Stimulated activated CD8-positive, alpha-beta memory T cell treated with anti-CD3 and anti-CD28 coated beads, Interleukin-2, amount 100 ng/mL, for 48 hours (primary cell): ENCODE data around the gene CIB4.

ENCODE experiments used
- DNase-seq, 2 donors: peaks; one replicate each; pipeline ENCODE4 v3.0.0-alpha.2; 2020; ENCODE audit warnings: low read depth in 2 of 2

Gene CIB4

DNA sequence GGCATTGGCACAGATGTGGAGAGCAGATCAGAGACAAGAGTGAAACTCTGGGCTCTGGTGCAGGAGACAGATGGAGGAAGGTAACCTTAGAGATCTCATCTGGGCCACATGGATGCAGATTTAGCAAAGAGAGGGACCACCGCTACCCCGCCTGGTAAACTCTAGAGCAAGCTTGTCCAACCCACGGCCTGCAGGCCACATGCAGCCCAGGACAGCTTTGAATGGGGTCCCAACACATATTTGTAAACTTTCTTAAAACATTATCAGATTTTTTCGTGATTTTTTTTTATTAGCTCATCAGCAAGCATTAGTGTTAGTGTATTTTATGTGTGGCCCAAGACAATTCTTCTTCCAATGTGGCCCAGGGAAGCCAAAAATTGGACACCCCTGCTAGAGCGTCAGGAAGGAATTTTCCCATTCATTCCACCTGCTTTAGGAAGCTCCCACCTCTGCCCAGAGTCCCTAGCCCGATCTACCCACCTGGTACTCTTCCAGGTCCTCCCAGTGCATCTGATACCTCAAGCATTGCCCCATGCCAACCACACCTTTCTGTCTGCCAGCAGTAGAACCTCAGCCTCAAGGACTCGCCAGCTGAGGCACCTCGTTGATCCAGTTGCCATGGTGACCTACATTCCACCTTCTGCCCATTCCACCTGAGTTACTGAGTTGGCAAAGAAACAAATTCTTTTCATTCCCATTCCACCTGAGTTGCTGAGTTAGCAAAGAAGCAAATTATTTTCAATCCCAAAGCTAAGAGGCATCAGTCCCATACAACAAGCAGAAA is at the start of gene CIB4:
CIB4 (minus strand) TSS at position 586 of the 784 bp plus-strand sequence; CDS start at position 534, 52 bp downstream.
- DNase-seq: no peak

- DNase-seq: no peak
These were observed 46.6 kb upstream of the CIB4 start for GRCh38 chr2:26687801-26688200.

DNA sequence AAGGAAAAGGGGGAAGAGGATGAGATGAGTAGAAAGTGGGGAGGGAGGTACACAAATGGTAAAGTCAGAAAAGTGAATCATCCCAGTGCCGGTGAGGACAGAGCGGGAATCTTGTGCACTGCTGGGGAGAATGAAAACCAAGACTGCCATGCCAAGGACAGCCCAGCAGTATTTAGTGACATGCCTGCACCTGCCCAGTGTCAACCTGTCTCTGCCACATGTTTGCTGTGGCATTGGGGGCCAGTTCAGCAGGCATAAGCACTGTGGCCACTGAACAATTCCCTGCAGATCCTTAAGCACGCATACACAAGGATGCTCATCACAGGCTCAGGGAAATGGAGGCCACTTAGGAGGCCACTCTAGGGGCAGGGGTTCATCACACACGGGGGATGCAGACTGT is 46.2 kb upstream of the CIB4 start:
- DNase-seq: no peak

DNA sequence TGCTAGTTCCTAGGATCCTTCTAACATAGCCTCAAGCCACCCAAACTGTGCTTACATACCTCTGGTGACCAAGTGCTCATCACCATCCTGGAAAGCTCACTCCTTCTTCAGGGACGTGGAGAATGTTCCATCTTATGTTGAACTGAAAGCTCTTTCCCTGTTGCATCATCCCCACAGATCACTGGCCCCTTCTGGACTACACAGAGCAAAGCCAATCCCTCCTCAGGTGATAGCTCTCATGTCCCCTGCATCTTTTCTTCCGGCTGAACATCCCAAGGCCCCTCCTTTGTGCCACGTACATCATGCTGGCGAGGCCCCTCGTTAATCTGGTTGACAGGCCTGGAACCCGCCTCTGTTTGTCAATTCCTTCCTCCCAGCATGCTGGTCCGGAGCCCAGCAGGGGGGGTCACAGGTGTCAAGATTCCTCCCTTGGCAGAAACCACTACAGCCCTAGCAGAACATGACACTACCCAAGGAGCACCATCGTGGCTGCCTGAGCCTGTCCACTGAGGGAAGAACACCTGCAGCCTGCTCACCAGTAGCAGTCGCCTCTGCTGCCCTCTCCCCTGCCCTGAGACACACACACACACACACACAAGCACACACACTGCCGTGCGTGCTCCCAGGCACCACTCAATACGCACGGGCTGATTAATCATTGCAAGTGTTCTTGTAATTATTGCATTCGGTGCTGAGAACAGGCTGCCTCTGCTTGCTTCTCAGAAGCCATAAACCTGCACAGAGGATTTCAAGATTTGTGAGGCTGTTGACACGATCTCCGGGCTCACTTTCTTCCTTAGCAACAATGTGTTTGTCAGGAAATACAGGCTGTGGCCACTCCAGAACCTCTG is 45.0 kb upstream of the CIB4 start:
- DNase-seq: no peak

GRCh38 chr2:26685341-26685740 is 44.2 kb upstream of the CIB4 start:
- no peak for DNase-seq

DNA sequence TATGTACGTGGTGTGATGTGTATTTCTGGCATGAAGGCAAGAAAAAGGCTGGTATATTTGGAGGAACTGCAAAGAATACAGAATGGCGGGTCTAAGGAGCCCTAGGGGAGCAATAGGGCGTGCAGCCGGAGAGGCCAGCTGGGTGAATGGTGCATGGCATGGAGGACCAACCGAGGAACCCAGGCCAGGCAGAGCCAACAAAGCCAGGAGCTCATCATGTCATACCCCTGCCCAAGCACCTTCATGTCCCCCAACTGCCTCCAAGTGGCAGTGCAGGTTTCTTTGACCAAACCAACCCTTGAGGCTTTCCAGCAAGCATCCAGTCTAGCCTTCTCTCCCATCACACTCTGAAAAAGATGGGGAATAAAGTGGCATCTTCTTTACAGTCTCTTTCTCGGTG is 42.4 kb upstream of the CIB4 start:
- DNase-seq: no peak

GRCh38 chr2:26682155-26682554 is 41.0 kb upstream of the CIB4 start:
- DNase-seq: no peak

- no peak for DNase-seq
These were observed 40.5 kb upstream of the CIB4 start for GRCh38 chr2:26681656-26682055.

GRCh38 chr2:26679867-26680266 is 38.7 kb upstream of the CIB4 start:
- no peak for DNase-seq

- no peak for DNase-seq
These were observed 36.9 kb upstream of the CIB4 start for GRCh38 chr2:26678035-26678434.

- no peak for DNase-seq
These were observed 34.6 kb upstream of the CIB4 start for GRCh38 chr2:26675651-26676255.

DNA sequence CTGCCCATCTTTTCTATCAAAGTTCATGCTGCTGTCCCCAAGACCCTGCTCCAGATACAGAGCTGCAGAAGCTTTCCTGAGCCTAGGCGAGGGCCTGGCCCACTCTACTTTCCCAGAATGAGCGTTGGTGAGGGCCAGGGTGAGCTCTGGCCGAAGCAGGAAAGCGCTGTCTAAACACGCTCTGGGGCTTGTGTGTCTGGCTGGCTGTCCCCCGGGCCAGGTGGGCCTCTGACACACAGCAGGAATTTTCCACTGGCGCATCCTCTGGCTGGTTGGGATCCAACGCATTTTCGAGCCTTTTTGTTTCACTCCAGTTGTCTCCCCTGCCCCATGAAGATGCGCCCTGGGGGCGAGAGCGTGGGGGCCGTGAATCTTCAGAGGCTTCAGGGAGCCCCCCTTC is 33.6 kb upstream of the CIB4 start:
- no peak for DNase-seq

DNA sequence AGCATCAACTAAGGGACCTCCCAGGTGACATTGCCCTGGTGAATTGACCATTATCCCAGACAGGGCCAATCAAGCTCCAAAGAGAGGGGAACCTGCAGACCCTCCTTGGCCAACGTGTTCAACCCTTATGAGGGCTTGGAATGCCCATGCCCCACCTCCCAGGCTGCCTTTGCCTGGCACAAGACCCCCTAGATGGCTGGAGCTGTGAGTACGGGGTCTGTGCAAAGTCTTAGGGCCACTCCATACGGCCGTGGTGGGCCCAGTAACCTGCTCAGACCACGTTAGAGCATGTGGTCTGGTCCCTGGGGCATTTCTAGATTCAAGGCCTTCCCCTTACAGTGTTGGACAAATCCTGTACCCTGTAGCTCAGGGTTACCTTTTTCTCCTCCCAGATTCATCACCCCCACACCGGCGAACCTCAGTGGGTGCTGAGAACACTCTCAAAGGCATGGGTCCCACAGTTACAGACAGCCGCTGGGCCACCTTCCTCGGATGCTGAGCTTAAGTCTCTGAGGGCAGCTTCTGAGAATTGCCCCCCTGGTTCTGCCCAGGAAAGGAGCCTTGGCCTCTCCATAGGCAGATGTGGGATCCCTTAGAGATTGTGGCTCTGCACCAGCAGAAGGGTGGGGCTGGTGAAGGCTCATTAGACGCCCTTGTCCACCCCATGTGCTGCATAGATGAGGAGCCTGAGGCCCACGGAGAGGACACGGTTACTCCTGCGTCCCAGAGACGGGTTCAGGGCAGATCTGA is 33.0 kb upstream of the CIB4 start:
- no peak for DNase-seq

GRCh38 chr2:26672818-26673393 is 31.7 kb upstream of the CIB4 start:
- no peak for DNase-seq

DNA sequence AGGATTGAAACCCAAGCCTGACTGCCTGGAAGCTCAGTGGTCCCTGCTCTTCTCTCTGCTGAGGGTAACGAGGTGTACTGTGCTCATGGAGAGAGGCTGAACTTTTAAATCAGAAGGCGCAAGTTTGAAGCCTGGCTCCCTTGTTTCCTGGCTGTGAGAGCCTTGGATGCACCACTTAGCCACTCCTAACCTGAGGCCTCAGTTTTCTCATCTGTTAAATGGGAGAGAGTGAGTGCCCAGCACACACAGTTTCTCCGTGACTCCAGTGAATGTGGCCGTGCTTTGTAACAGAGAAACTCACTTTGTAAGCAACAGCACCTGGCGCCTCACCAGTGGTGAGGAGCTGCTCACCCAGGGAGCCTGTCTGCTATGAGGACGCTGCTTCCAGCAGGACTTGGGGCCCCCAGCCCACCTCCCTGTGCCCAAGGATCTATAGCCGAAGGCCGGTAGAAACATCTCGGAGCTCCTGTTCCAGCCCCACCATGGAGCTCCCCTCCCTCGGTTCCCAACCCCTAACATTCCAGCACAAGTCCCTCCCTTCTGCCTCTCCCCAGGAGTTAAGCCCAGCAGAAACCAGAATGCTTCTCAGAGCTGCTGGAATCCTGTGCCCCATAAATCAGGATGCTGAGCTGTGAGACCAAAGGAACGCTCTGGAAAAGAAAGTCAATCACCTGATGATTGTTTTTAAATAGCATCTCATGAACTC is 31.1 kb upstream of the CIB4 start:
- no peak for DNase-seq

DNA sequence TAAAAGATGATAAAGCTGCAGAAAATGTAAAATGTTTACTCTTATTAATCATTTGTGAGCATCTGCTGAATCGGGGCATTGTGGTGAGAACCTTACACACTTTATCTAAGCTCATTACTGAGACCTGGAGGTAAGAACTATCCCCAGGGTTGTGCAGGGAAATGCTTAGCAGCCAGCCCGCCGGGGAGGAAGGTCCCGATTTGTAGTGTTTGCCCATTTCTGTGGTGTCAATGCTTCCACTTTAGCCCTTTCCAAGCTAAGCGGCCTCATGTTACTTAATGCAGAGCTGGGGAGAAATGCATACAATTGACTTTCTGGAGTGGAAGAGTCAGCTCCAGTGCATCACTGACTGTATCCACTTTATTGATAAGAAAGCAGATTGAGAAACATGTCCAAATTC is 30.5 kb upstream of the CIB4 start:
- no peak for DNase-seq

GRCh38 chr2:26670931-26671460 is 29.8 kb upstream of the CIB4 start:
- DNase-seq: no peak

DNA sequence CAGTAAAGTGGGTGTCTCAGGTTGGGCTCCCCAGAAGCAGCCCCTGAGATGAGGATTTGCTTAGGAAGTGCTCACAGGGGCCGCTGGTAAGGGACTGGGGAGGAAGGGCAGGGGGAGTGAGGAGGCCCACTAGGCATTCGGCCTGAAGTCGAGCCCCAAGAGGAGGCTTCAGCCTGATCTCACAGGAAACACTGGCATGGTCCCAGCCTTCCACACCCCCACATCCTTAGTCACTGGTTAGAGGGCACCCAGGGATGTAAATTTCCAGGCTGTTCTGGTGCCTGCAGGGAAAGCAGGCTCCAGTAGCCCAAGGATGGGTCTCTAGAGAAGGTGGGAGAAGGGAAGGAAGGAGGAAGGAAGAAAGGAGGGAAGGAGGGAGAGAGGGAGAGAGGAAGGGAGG is 29.0 kb upstream of the CIB4 start:
- DNase-seq: no peak

DNA sequence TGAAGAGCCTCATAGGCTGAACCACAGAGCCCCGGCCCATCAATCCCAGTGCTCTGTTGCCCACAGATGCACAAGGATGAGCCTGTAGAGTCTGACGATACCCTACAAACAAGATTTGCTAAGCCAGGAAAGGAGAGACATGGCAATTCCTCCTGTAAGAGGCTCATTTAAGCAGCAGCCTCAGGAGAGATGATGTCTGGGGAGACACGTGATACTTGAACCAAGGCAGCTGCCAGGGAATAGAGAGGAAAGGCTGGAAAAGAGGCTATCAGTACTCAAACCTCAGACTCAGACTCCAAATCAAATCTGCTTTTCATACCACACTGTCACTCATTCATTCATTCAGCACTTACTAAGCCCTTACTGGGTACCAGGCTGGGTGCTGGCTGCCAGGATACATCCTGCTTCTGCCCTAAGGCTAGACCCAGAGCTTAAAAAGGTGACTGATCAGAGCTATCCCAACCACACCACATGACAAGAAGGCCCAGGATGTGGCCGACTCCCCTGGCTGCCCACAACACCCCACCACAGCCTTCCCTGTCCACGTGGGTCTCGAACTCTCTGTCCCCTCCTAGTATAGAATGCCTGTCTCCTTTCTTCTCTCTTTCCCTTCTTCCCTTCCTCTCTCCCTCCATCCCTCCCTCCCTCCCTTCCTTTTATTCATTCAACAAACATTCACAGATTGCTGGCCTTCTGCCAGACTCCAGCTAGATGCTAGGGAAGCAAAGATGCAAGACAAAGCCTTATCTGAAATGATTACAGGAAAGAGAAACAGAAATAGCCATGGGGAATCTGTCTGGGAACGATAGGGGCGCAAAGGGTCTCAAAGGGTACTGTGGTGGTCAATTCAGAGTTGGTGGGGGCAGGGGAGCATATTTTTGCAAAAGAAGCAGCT is 27.9 kb upstream of the CIB4 start:
- no peak for DNase-seq

GRCh38 chr2:26668041-26668440 is 26.9 kb upstream of the CIB4 start:
- DNase-seq: no peak
